Ovary (tissue), 9 donors: Measurements from ENCODE around the gene HK2. TPM values are rescaled to one million over a fixed set of nuclear protein-coding genes. Genes with fewer than 3 reads are reported as not detected.
A peak's percentile ranks its signal among the peaks of the same experiment; 100 is the strongest.
"Not testable (repeated sequence)": the region's sequence is repeated elsewhere in the genome, so short reads cannot be mapped to it uniquely, and the experiment has no call there.

Source experiments
- DNase-seq, 5 donors: peaks; one replicate each; pipeline ENCODE4 v3.0.0-alpha.2; 2019 to 2020
- H3K27ac ChIP-seq, 2 donors: fragments of 200-600 bp; one replicate each; pipeline versions ENCODE4 v1.5.1 to v1.8.0; 2019 to 2022
- H3K27me3 ChIP-seq: fragments of 200-600 bp; one replicate; pipeline ENCODE4 v1.8.0; 2022
- H3K36me3 ChIP-seq: fragments of 200-600 bp; sonication (generic); one replicate; pipeline ENCODE4 v1.5.1; 2019
- H3K4me1 ChIP-seq: one replicate; pipeline ENCODE4 v1.8.1; 2013; ENCODE audit warnings: mild to moderate bottlenecking, moderate library complexity; ENCODE audit not compliant: insufficient read depth
- H3K4me3 ChIP-seq: fragments of 200-600 bp; sonication (generic); one replicate; pipeline ENCODE4 v1.5.1; 2017
- H3K9me3 ChIP-seq, 2 donors: fragments of 200-600 bp in 1 of 2; sonication (generic) in 1 of 2; one replicate each; pipeline versions ENCODE4 v1.5.1 to v1.8.1; 2013 to 2019; ENCODE audit warnings: mild to moderate bottlenecking in 1 of 2, moderate library complexity in 1 of 2
- EP300 ChIP-seq: sonication (generic); formaldehyde crosslinking; IDR thresholded peaks from one replicate; pipeline ENCODE4 v1.6.1; 2017; ENCODE audit warnings: antibody characterized with exemption
- POLR2A ChIP-seq: fragments of 450-650 bp; IDR thresholded peaks from one replicate; pipeline ENCODE4 v1.6.1; 2017; ENCODE audit warnings: antibody characterized with exemption, mild to moderate bottlenecking, moderate library complexity
- WGBS, 3 donors: extraction: QIAGEN DNeasy Blood & Tissue Kit in 1 of 3; methylation state at CpG; one replicate each; pipeline versions ENCODE4 v1.1.5 to v1.1.7; 2013 to 2017; 5-methylcytosine and 5-hydroxymethylcytosine counted together
- intact Hi-C, 4 donors: fragments of 100-400 bp; cut with DNase I; formaldehyde crosslinking; loops; one replicate each; pipeline versions ENCODE4 v1.11.0 to v1.15.1; 2022 to 2023
- polyA plus RNA-seq, 2 donors: library from polyadenylated mRNA; stranded (reverse); fragments of 200-250 nt in 1 of 2; fragments of 350-450 nt in 1 of 2; fragmentation: Illumina TruSeq in 1 of 2; extraction: RNeasy Lipid Tissue Mini Kit (QIAGEN cat#74804) in 1 of 2; gene quantifications; one replicate each; pipeline ENCODE4 v1.2.3, GENCODE V29; 2013 to 2014
- total RNA-seq, 7 donors: library from RNA; depleted of rRNA in 2 of 7; stranded (reverse); fragments of >200 nt in 2 of 7; fragmentation: NEBNext Ultra II Directional in 3 of 7; extraction: Animal tissue kit (Norgen Biotek cat#: 25700) in 3 of 7; gene quantifications; one replicate each; pipeline versions ENCODE4 v1.1.0 to v1.2.4, GENCODE V29; 2016 to 2023
- TF ChIP-seq, protein P1 (sequence below), 3 donors: fragments of 450-650 bp in 2 of 3; fragments of 200-600 bp in 1 of 3; IDR thresholded peaks; one replicate each; pipeline versions ENCODE4 v1.5.1 to v1.8.0; 2016 to 2022; ENCODE audit warnings: antibody characterized with exemption in 3 of 3, mild to moderate bottlenecking in 1 of 3
- donor health status: DM: no; HTN: no; CAD: no; lungs with moderate emphysema.
- donor health status: DM: no; HTN: no; CAD: no.
- donor health status: Bipolar disorder and iron deficiency.
- donor health status: DM: yes; HTN: yes; CAD: no.
- donor health status: DM: no; HTN: no; CAD: no.
- donor health status: DM: yes; HTN: yes; CAD: no.

The HK2 gene
- total and polyA plus RNA-seq, 9 donors: 11.8 to 46.7 (median 28.9) TPM

DNA sequence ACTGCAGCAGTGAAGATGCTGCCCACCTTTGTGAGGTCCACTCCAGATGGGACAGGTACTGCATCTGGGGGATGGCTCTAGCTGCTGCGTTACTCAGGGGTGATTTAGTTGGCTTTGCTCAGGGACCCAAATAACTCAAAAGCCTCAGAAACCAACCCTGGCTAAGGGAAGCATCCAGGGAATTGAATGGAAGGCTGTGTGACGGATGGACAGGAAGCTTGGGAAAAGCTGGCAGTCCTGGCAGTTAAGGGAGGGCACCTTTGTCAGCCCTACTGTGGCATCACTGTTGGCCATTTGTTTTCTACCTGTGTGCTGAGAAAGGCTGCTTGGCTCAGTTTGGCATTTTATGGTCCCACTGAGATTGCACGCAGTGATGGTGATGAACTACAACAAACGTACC, 20.5 kb downstream of the HK2 start:
- Histone ChIP-seq H3K9me3 (no peaks in the 10 kb centered on the region), H3K4me3 (no peak overlapping the region), H3K27ac (no peak overlapping the region), H3K4me1 (peaks cover 17% of the 10 kb centered on the region), H3K27me3 (no peaks in the 10 kb centered on the region), H3K36me3 (no peaks in the 10 kb centered on the region)
- DNase-seq: no peak
- TF ChIP-seq POLR2A: no peak
- TF ChIP-seq, protein P1, sequence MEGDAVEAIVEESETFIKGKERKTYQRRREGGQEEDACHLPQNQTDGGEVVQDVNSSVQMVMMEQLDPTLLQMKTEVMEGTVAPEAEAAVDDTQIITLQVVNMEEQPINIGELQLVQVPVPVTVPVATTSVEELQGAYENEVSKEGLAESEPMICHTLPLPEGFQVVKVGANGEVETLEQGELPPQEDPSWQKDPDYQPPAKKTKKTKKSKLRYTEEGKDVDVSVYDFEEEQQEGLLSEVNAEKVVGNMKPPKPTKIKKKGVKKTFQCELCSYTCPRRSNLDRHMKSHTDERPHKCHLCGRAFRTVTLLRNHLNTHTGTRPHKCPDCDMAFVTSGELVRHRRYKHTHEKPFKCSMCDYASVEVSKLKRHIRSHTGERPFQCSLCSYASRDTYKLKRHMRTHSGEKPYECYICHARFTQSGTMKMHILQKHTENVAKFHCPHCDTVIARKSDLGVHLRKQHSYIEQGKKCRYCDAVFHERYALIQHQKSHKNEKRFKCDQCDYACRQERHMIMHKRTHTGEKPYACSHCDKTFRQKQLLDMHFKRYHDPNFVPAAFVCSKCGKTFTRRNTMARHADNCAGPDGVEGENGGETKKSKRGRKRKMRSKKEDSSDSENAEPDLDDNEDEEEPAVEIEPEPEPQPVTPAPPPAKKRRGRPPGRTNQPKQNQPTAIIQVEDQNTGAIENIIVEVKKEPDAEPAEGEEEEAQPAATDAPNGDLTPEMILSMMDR (IDR thresholded peaks at IDR 0.05): no peak
- TF ChIP-seq EP300: no peak
- intact Hi-C loops: no loop called here
- 95 to 99% (median 97%) methylated on average over 4 of the region's 4 CpGs for WGBS, 3 donors

DNA sequence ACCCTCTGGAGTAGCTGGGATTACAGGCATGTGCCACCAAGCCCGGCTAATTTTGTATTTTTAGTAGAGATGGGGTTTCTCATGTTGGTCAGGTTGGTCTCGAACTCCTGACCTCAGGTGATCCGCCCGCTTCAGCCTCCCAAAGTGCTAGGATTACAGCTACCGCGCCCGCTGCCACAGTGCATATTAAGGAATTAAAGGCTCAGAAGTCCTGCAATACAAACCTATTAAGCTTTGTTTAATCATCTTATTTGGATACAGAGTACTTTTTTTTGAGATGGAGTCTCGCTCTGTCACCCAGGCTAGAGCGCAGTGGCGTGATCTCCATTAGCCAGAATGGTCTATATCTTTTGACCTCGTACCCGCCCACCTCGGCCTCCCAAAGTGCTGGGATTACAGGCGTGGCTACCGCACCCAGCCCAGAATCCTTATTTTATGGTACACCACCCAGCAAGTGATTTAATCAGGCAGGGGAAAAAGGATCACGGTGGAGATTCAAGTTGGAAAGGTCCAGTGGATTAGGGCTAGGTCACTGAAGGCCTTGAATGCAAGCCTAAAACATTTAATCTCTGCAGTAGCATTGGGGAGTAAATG, 21.3 kb downstream of the HK2 start:
- H3K27ac ChIP-seq, DNase-seq, H3K4me3 ChIP-seq, intact Hi-C loops, H3K9me3 ChIP-seq, H3K27me3 ChIP-seq, H3K36me3 ChIP-seq: not testable (repeated sequence)
- H3K4me1 ChIP-seq: peaks cover 11% of the 10 kb centered on the region
- 96 to 98% (median 97%) methylated on average over 16 of the region's 16 CpGs for WGBS, 3 donors

DNA sequence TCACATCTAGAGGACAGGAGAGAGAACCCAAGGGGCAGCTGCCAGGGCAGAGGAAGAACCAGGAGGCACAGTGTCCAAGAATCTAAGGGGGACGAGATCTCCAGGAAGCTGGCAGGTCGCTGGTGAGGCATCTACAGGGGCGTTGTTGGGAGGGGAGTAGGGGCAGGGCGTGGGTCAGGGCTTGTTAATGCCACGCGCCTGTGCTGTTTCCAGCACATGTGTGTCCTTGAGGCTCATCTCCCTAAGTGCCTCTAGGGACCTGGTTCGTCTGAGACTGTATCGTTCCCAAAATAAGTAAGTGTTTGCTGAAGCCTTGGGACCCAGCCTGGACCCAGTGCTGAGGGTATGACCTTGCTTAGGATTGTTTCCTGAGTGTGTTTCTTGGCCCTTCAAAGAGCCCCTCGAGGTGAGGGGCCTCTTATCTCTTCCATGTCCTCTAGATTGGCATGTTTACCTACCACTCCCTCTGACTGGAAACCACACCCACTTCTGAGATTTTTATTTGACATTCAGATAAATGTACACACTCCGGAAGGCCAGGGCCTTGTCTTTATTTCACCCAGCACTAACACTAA, 22.2 kb downstream of the HK2 start:
- TF ChIP-seq POLR2A: no peak
- TF ChIP-seq, protein P1 (IDR thresholded peaks at IDR 0.05): no peak
- TF ChIP-seq EP300: no peak
- 51 to 66% (median 61%) methylated on average over 10 of the region's 10 CpGs for WGBS, 3 donors
- Histone ChIP-seq H3K4me1 (peaks cover 8% of the 10 kb centered on the region), H3K9me3 (no peaks in the 10 kb centered on the region), H3K4me3 (no peak overlapping the region), H3K27me3 (no peaks in the 10 kb centered on the region), H3K27ac (no peak overlapping the region), H3K36me3 (no peaks in the 10 kb centered on the region)
- DNase-seq: peak in 1 of 5 donors; percentile 14
- intact Hi-C loops: no loop called here

DNA sequence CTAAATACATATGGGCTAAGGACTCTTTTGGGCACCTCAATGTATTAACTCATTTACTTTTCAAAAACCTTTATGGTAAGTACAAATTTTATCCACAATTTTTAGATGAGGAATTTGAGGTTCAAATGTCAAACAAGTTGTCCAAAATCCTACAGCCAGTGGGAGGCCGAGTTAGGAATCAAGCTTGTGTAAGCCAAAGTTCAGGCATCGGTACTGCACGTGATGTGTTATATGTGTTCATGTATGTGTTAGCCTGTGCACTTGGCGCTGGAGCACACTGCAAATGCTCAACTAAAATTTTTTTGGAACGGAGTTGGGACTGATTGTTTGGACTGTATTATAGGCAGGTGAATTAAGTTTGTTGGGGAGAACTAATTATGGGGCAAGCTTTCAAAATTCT, 22.7 kb downstream of the HK2 start:
- TF ChIP-seq, protein P1 (IDR thresholded peaks at IDR 0.05): no peak
- no peak for TF ChIP-seq EP300
- no peak for TF ChIP-seq POLR2A
- Histone ChIP-seq H3K27ac (no peak overlapping the region), H3K4me3 (no peak overlapping the region), H3K36me3 (no peaks in the 10 kb centered on the region), H3K4me1 (peaks cover 7% of the 10 kb centered on the region), H3K9me3 (no peaks in the 10 kb centered on the region), H3K27me3 (no peaks in the 10 kb centered on the region)
- WGBS, 3 donors: 90 to 93% (median 92%) methylated on average over 5 of the region's 5 CpGs
- no peak for DNase-seq
- intact Hi-C loops: no loop called here

DNA sequence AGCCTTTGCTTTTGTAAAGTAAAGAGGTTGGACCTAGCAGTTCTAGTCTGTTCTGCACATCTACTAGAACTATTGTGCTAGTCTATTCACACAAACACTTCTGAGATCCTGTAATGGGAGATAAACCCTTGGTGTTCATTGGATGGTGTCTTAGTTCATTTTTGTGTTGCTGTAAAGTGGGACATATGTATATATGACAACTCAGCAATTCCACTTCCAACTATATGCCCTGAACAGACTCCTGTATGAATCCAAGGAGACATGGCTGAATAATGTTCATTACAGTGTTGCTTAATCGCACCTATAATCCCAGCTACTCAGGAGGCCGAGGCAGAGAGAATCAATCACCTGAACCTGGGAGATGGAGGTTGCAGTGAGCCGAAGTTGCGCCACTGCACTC, 23.3 kb downstream of the HK2 start:
- Histone ChIP-seq H3K4me1 (peaks cover 8% of the 10 kb centered on the region), H3K27me3 (no peaks in the 10 kb centered on the region), H3K4me3 (no peak overlapping the region), H3K27ac (no peak overlapping the region), H3K9me3 (no peaks in the 10 kb centered on the region), H3K36me3 (no peaks in the 10 kb centered on the region)
- intact Hi-C loops: no loop called here
- WGBS, 3 donors: 95 to 98% (median 97%) methylated on average over 4 of the region's 4 CpGs
- TF ChIP-seq POLR2A (no peak), EP300 (no peak)
- TF ChIP-seq, protein P1 (IDR thresholded peaks at IDR 0.05): no peak
- no peak for DNase-seq
